Thyroid gland (tissue), 4 donors: Measurements from ENCODE around the gene TEX9.
"Not testable (repeated sequence)": the region's sequence is repeated elsewhere in the genome, so short reads cannot be mapped to it uniquely, and the experiment has no call there.

Experiments used
- POLR2A ChIP-seq, 2 donors: fragments of 450-650 bp; IDR thresholded peaks; one replicate each; pipeline ENCODE4 v1.6.1; 2017; ENCODE audit warnings: antibody characterized with exemption in 2 of 2, mild to moderate bottlenecking in 2 of 2, moderate library complexity in 1 of 2
- TF ChIP-seq, protein P1 (sequence below), 6 experiments: fragments of 200-600 bp in 3 of 6; fragments of 450-650 bp in 3 of 6; sonication (generic) in 3 of 6; IDR thresholded peaks; one replicate each; pipeline ENCODE4 v1.5.1; 2016 to 2019; ENCODE audit warnings: antibody characterized with exemption in 6 of 6, mild to moderate bottlenecking in 2 of 6, inconsistent platforms in 1 of 6, moderate library complexity in 1 of 6

DNA sequence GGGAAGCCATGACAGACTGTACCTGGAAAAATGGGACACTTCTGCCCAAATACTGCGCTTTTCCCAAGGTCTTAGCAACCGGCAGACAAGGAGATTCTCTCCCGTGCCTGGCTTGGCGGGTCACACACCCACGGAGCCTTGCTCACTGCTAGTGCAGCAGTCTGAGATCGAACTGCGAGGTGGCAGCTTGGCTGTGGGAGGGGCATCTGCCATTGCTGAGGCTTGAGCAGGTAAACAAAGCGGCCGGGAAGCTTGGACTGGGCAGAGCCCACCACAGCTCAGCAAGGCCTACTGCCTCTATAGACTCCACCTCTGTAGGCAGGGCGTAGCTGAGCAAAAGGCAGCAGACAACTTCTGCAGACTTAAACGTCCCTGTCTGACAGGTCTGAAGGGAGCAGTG lies 34.0 kb downstream of the TEX9 start:
- TF ChIP-seq, protein P1, sequence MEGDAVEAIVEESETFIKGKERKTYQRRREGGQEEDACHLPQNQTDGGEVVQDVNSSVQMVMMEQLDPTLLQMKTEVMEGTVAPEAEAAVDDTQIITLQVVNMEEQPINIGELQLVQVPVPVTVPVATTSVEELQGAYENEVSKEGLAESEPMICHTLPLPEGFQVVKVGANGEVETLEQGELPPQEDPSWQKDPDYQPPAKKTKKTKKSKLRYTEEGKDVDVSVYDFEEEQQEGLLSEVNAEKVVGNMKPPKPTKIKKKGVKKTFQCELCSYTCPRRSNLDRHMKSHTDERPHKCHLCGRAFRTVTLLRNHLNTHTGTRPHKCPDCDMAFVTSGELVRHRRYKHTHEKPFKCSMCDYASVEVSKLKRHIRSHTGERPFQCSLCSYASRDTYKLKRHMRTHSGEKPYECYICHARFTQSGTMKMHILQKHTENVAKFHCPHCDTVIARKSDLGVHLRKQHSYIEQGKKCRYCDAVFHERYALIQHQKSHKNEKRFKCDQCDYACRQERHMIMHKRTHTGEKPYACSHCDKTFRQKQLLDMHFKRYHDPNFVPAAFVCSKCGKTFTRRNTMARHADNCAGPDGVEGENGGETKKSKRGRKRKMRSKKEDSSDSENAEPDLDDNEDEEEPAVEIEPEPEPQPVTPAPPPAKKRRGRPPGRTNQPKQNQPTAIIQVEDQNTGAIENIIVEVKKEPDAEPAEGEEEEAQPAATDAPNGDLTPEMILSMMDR (IDR thresholded peaks at IDR 0.05), result not testable (repeated sequence)
- TF ChIP-seq POLR2A (IDR thresholded peaks at IDR 0.05), result not testable (repeated sequence)
